Activated CD8-positive, alpha-beta memory T cell treated with anti-CD3 and anti-CD28 coated beads for 24 hours (primary cell): ENCODE data around the gene LSM3.

Experiments
- DNase-seq: peaks from one replicate; pipeline ENCODE4 v3.0.0-alpha.2; 2020

LSM3 gene

DNA sequence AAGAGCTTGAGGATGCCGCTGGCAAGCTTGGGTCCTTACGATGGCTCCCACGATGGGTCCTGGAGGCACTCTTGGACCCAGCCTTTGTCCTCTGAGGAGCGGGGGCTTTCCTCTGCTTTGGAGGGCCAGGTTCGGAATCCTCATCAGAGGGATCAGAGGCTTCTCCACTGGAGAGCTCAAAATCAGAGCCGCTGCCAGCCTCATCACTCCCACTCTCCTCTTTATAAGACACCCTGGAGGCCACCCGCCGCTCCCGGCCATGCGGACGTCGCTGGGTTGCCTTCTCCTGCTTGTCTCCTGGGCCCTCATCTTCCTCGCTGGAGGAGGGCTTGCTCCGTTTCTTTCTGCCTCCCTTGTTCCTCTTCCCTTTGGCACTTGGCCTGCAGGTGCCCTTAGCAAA lies 20.2 kb upstream of the LSM3 start:
- DNase-seq = no peak

DNA sequence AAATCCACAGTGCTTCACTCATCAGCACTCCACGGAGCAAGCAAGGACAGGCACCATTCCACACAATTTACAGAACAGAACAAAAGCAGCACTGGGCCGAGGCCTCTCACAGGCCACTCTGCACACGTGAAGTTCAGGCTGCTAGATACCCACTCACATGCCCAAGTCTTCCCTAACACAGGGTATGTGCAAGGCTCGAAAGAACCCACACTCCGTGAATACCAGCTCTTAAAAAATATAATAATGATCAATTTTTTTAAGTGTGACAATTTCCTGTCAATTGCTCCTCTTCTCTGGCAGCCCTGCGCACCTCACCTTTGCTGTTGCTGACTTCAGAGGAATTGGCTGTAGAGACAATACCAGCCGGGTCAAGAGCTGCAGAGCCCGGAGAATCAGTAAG lies 19.2 kb upstream of the LSM3 start:
- no peak for DNase-seq

DNA sequence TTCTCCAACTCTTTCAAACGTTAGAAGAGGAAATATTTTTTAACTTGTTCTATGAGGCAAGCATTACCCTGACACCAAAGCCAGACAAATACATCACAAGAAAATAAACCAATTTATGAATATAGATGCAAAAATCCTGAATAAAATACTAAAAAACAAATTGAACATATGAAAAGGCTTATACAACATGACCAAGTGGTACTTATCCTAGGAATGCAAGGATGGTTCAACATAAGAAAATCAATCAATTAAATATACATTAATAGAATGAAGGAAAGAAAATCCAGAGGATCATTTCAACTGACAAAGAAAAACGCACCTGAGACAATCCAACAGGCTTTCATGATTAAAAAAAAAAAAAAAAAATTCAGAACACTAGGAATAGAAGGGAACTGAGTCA lies 17.3 kb upstream of the LSM3 start:
- DNase-seq = no peak

DNA sequence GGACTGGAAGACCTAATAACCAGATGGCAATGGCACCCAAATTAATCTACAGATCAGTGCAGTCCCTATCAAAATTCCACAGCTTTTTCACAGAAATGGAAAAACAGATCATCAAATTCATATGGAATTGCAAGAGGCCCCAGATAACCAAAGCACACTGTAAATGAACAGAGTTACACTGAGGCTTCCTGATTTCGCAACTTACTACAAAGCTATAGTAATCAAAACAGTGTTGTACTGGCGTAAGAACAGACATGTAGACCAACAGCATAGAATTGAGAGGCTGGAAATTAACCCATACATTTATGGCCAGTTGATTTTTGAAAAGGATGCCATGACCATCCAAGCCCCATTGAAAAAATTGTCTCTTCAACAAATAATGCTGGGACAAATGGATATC lies 16.4 kb upstream of the LSM3 start:
- no peak for DNase-seq

DNA sequence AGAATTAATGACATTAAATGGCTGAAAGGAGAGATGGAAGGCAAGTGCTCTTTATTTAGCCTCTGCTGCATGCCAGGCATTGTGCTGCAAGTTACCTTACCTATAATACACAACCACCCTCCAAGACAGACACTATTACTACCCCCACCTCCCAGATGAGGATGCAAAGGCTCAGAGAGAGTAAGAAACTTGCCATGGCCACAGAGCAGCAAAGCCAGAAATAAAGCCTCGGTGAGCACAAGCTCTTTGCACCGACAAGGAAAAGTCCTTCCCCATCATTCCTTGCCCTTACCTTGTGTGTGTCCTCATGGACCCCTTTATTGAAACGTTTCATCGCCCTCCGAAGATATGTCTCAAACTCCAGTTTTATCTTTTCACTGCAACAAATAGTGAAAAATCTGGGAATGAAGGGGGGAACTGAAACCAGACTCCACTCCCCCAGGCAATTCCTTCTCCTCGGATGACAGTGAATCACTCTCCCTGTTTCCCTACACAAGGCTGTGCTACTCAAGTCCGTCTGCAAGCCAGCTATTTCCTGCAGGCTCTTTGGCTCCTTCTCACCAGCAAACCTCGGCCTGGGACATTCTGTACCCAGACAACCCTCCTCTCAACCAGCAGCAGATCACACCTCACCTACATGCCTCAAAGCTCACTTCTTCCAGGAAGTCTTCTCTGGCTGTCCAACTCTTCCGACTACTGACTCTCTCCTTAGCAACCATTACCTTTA lies 11.6 kb upstream of the LSM3 start:
- no peak for DNase-seq

DNA sequence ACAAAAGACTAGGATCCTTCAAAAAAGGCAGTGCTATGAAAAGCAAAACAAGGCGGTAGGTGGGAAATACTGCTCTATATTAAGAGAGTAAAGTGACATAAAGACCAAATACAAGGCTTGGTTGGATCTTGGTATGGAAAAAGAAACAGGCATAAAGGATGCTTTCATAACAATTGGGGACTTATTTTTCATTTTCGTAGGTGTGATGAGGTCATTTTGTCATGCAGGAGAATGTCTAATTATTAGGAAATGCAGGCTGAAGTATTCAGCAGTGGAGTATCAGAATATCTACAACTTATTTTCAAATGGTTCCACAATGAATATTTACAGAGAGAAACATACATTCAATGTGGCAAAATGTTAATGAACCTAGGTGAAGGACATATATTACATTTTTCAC lies 9.2 kb upstream of the LSM3 start:
- DNase-seq = no peak

DNA sequence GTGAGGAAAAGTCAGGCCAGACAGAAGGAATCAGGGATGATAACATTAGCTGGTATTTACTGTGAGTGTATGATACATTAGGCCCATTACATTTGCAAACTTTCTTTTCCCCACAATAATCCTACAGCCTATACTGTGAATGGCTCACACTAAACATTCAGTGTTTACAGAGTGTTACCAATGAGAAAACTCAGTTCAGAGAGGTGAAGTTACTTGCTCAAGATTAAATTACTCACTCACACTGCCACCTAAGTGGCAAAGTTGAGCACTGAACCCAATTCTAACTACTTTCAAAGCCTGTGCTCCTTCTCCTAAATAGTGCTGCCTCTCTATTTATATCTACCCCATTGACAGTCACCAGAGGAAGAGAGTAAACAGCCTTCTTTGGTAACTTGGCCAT lies 8.7 kb upstream of the LSM3 start:
- DNase-seq = no peak

DNA sequence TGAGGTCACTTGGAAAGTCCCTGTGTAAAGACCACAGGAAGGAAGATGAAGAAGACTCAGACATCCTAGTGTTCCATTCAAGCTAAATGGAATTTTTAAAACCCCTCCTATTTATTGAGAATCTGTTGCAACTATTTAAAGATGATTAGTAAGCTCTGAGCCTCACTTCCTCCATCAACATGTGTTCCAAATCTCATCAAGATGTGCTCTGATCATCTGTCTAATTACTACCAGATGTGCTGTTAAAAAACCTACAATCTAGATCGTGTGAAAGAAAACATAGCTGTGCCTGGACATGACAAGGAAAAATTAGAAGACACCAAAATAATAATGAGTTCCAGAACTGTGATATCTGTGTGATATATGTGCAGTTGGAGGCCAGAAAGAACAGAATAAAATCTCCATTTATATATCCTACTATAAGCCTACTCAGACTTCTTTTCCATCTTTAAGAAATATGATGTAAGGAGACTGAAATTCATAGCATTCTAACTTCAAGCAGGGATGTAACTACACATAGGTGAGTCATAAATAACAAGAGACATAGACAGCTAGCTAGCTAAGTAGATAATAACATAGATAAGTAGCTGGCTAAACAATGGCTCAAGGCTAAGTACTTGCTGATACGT lies 8.0 kb upstream of the LSM3 start:
- no peak for DNase-seq

DNA sequence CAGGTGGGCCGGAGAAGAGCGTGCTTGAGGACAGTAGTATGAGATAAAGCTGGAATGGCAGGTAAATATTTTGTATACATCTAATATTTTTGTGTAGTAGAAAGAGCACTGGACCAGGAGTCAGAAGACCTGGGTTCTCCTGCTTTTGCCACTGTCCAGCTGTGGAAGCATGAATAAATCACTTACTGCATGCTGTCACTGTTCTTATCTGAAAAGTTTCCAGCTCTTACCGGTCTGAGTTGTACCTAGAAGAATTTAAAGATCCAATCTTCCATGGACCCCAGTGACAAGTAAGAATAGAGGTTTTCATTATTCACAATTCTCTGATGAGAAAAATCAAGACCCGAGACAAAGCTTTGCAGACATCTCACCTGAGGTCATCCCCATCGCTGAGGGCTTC lies 6.1 kb upstream of the LSM3 start:
- DNase-seq = no peak

GRCh38 chr3:14174483-14174882 lies 4.1 kb upstream of the LSM3 start:
- DNase-seq = no peak

DNA sequence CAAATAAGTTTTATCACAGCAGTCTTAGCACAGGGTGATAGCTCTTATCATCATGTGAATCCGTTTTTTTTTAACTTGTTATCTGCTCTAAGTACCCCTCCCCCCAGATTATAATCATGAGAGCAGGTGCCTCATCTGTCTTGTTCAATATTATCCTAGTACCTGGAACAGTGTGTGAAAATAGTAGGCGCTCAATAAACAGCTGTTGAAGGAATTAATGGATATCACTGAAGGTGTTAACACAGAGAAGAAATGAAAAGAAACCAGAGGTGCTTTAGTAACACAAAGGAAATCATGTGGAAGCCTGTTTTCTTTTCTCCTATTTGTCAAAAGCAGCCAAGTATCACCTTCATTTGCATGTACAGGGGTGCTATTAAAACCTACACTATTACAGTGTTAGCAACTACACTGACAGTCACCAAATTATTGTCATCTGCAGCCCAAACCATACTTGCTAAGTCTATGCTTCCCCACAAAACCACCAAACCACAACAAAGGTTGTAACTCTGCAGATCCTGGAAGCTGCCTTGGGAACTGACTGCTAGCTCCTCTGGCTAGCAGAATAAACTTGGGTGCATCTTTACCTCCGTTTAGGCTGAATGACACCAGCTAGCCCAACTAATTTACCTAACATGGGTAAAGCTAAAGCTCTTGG lies 3.1 kb upstream of the LSM3 start:
- DNase-seq = no peak

GRCh38 chr3:14177580-14178246 lies 904 bp upstream of the LSM3 start:
- DNase-seq = no peak

GRCh38 chr3:14179114-14179465 lies 473 bp downstream of the LSM3 start:
- no peak for DNase-seq

DNA sequence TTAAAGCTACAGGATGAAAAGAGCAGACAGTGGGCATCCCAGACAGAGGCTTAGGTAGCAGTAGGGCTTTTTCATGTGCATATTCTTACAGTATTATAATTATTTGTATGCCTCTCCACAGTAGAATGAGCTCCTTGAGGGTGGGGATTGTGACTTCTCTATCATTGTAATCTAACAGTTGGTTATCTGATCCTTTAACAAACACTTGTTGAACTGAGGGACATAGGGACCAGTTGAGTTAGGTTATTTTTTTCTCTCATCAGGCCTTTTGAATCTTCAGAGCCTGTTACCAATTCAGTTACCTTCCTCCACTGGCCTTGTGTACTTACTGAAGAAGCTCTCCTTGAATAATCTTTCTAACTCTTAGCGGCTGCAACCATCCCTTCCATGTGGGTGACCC lies 1.2 kb downstream of the LSM3 start:
- DNase-seq = no peak

GRCh38 chr3:14181253-14181652 lies 2.6 kb downstream of the LSM3 start:
- DNase-seq = no peak

- no peak for DNase-seq
Observed at GRCh38 chr3:14183015-14183577, 4.5 kb downstream of the LSM3 start.

DNA sequence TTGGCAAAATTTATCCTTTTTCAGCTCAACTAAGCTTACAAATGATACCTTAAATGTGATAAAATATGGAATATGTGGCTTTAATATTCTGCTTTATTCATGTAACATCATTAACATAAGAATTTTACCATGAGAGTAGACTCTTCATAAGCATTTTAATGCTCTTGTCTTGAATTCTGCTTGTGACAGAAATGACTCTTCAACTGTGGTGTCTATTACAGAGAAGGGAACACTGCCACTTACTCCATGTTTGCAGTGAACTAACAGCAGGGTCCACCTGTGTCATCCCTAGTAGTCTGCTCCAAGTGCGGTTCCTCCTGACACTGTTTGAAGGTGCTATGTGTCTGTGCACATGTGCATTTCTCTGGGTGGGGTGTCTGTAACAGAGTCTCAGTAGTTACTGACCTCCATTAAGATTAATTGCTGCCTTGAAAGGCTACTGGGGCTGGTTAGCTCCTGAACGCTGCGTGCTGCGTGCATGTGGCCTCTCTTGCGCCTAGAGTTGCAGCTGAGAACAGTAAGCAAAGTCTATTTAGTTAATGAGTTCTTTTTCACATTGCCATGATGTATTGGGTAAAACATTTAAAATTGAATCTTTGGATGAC lies 8.3 kb downstream of the LSM3 start:
- DNase-seq = no peak

DNA sequence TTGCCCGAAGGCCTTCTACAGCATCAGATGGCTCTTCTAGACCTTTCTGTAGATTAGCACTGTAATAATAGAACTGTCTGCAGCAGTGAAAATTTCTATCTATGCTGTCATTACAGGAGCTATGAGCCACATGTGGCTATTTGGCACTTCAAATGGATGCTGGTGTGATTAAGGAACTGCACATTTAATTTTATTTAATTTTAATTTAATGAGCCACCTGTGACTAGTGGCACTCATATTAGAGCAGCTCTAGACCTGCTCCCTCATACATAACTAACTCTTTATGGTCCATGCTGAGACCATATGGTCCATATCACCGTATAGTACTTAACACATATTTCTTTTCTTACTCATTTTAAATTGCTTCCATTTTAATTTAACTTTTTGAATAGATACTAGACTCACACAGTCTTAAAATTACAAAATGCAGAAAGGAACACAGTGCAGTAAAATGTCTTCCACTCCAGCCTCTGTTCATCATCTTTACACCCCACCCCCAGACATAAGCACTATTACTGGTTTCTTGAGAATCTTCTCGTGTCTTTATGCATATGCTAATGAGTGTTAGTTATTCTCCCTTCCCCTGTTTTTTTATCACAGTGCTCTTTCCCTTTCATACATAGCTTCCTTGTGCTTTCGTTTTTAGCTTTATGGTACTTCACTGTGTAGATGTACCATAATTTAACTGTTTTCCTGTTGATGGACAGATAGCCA lies 9.6 kb downstream of the LSM3 start:
- DNase-seq = no peak

GRCh38 chr3:14194865-14195264 lies 16.2 kb downstream of the LSM3 start:
- DNase-seq = no peak

DNA sequence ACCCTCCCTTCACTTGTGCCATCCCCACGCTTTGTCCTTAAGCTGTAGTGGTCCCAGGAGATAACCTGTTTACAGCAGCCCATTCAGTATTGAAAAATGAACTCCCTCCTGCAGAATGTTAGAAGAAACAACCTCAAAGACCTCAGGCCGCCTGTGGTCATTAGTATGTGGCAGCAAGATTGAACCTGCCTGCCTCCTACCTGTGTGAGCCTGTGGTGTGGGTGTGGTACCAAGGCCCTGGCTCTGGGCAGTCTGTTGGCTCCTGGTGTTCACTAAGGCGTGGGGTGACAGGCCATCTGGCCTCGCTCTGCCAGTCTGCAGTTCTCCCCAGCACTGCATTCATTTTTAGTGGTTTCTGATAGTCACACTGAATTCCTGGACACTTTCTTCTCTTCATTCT lies 21.0 kb downstream of the LSM3 start:
- DNase-seq = no peak

DNA sequence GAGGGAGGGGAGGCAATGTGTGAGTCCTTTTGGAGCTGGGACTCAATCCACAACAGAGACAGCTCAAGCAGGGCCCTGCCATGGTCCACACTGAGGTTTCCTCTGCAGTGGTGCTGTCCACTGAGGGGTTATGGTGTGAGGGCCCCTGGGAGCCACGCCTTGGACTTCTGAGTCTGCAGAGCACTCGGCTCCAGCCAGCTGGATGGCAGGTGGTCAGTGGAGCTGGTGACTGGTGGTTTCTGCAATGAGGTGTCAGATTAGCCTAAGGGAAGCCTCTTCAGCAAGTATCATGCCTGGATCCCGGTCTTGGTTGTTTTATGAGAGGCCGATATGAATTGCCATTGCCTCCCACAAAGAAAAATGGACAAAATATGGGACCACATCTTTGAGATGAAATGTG lies 21.7 kb downstream of the LSM3 start:
- DNase-seq = no peak

DNA sequence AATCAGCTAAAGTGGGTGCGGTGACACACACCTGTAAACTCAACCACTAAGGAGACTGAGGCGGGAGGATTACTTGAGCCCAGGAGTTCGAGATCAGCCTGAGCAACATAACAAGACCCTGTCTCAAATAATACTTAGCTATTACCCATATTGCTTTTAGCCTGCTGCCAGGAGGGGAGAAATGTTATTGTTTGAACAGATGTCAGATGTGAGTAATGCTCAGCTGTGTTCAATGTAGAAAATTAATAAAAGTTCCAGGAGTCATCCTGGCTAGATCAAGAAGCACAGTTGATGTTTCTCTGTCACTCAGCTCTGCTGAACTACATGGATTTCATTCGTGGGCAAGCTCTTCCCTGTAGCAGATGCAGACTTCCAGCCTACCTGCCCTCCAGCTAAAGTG lies 22.2 kb downstream of the LSM3 start:
- no peak for DNase-seq
